GM10266 (cell line): ENCODE data around the gene DNM1L.

Source experiments
- DNase-seq: peaks from one replicate; pipeline ENCODE4 v3.0.0; 2012; ENCODE audit errors: extremely low spot score
- CTCF ChIP-seq: IDR thresholded peaks from 2 replicates; pipeline ENCODE4 v1.5.1; 2012; ENCODE audit warnings: mild to moderate bottlenecking, low read depth; ENCODE audit not compliant: control insufficient read depth, insufficient read depth; ENCODE audit errors: missing control alignments

DNM1L gene

GRCh38 chr12:32755654-32756475 is 76.8 kb downstream of the DNM1L start, which contains the start of gene YARS2:
TSS of gene YARS2 (minus strand) at chr12:32755897. CDS start at chr12:32755874, 23 bp downstream.
- TF ChIP-seq CTCF: peak; percentile 78
- DNase-seq: peak; percentile 82

- no peak for DNase-seq
- TF ChIP-seq CTCF: no peak
These were observed 77.5 kb downstream of the DNM1L start for GRCh38 chr12:32756476-32757066.

- no peak for DNase-seq
These were observed 78.1 kb downstream of the DNM1L start for GRCh38 chr12:32757157-32757556.

GRCh38 chr12:32761716-32762115 is 82.6 kb downstream of the DNM1L start:
- no peak for TF ChIP-seq CTCF
- DNase-seq: no peak

More at GRCh38 chr12:32757157-32757556, 78.1 kb downstream of the DNM1L start:
- no peak for TF ChIP-seq CTCF

GRCh38 chr12:32765906-32766305 is 86.8 kb downstream of the DNM1L start:
- no peak for DNase-seq
- TF ChIP-seq CTCF: no peak

GRCh38 chr12:32768518-32768917 is 89.4 kb downstream of the DNM1L start:
- TF ChIP-seq CTCF: no peak
- DNase-seq: no peak

- TF ChIP-seq CTCF: no peak
- no peak for DNase-seq
These were observed 91.0 kb downstream of the DNM1L start for GRCh38 chr12:32770141-32770540.
